ENCODE results near the gene VTI1A.
A peak's percentile ranks its signal among the peaks of the same experiment; 100 is the strongest.
"Not testable (repeated sequence)": the region's sequence is repeated elsewhere in the genome, so short reads cannot be mapped to it uniquely, and the experiment has no call there.

Gene VTI1A

GRCh38 chr10:112446855-112447619 lies at the start of gene VTI1A, which contains the start of gene ZDHHC6:
Gene VTI1A (plus strand): TSS chr10:112447215. CDS start chr10:112447374, 159 bp downstream.
Gene ZDHHC6 (minus strand): TSS chr10:112446914. CDS start chr10:112445436, 1,478 bp downstream.
- DNase-seq (ENCODE audit: low spot score), result peak; percentile 90

GRCh38 chr10:112397592-112397991 lies 49.4 kb upstream of the VTI1A start:
- no peak for DNase-seq (ENCODE audit: low spot score)

DNA sequence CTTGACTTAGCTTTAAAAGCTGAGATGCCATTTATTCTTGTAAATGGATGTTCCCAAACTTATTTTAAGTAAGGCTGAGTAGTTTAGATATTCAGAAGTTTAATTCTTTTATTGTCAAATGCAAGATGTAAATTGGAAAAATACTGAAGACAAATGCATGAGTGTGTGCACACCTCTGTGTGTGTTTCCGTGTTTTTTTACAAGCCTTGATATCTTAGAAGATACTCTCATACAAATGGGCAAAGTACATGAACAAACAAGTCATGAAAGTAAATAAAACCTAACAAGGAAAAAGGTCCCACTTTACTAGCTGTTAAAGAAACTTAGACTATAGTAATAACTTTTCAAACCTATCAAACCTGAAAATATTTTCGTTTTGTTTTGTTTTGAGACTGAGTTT lies 44.1 kb upstream of the VTI1A start:
- no peak for DNase-seq (ENCODE audit: low spot score)

GRCh38 chr10:112404617-112405016 lies 42.4 kb upstream of the VTI1A start:
- DNase-seq (ENCODE audit: low spot score), result no peak

DNA sequence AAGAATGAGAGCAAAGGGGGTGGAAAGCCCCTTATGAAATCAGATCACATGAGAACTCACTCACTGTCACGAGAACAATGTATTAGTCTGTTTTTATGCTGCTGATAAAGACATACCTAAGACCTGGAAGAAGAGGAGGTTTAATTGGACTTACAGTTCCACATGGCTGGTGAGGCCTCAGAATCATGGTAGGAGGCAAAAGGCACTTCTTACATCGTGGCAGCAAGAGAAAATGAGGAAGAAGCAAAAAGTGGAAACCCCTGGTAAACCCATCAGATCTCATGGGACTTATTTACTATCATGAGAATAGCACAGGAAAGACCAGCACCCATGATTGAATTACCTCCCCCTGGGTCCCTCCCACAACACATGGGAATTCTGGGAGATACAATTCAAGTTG lies 40.2 kb upstream of the VTI1A start:
- not testable (repeated sequence) for DNase-seq (ENCODE audit: low spot score)

GRCh38 chr10:112407696-112408095 lies 39.3 kb upstream of the VTI1A start:
- no peak for DNase-seq (ENCODE audit: low spot score)

DNA sequence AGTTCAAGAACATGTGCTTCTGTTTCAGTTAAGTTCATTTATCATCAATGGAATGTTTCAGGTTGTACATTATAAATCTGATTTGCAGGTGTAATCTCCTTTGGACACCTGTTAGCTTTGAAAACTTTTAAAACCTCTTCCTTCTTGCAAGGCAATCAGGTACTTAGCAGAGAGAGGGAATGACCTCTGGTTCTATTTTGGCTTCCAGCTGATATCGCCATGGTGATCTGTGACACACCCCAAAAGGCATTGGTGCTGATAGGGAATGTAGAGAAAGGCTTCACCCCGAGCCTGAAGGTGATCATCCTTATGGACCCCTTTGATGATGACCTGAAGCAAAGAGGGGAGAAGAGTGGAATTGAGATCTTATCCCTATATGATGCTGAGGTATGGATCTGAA lies 37.7 kb upstream of the VTI1A start:
- DNase-seq (ENCODE audit: low spot score), result no peak

DNA sequence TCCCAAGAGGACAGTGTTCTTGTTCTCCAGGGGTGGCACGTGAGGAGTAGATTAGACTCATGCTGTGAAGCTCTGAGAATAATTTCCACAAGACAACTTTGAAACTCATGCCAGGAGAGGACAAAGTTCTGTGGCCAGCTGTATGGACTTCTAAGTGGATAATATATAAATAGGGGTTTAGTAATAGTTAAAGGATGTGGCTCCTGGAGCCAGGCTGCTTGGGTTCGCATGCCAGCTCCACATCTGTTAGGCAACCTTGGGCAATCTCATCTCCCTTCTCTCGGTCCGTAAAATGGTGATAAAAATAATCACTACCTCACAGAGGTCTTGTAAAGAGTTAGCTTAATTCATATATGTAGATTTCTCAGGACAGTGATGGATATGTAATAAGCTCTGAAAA lies 37.3 kb upstream of the VTI1A start:
- DNase-seq (ENCODE audit: low spot score), result no peak

- no peak for DNase-seq (ENCODE audit: low spot score)
Measured at GRCh38 chr10:112412696-112413095, 34.3 kb upstream of the VTI1A start.

DNA sequence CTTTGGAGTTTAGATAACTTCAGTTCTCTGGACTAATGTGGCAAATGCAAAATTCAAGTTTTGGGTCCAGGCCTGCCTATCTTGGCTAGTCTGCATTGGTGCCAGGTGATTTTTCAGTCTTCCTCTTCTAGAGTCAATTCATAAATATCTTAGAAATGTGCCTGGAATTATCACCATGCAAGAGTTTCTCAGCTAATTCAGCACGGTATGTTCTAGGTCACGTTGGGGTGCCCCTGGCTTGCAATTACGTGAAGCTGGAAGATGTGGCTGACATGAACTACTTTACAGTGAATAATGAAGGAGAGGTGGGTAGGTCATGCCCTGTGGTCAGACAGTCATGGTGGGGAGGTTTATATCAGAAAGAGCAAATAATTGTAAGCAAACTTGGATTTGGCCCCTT lies 25.3 kb upstream of the VTI1A start:
- no peak for DNase-seq (ENCODE audit: low spot score)

- no peak for DNase-seq (ENCODE audit: low spot score)
Measured at GRCh38 chr10:112424651-112425050, 22.4 kb upstream of the VTI1A start.

GRCh38 chr10:112426111-112426510 lies 20.9 kb upstream of the VTI1A start:
- DNase-seq (ENCODE audit: low spot score), result no peak

GRCh38 chr10:112429147-112429546 lies 17.9 kb upstream of the VTI1A start:
- DNase-seq (ENCODE audit: low spot score), result no peak

GRCh38 chr10:112429654-112430230 lies 17.3 kb upstream of the VTI1A start:
- DNase-seq (ENCODE audit: low spot score), result no peak

- DNase-seq (ENCODE audit: low spot score), result no peak
Measured at GRCh38 chr10:112433136-112433535, 13.9 kb upstream of the VTI1A start.

- DNase-seq (ENCODE audit: low spot score), result peak; percentile 56
Measured at GRCh38 chr10:112434988-112435619, 11.9 kb upstream of the VTI1A start.

DNA sequence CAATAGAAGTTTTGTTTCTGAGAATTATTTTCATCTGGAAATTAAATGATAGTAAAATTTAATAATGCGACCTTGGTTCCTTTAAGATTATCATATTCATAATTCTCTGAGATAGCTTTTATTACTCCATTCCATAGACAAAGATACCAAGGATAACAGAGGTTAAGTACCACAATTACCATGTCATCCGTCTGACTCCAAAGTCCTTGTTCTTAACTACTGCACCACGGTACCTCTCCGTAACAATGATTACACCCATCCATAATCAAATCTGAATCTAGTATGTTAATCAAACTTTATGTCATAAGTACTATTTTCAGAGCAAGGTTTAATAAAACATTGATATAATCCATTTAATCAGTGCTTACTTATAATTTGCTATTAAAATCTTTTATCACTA lies 8.7 kb upstream of the VTI1A start:
- DNase-seq (ENCODE audit: low spot score), result no peak

GRCh38 chr10:112441520-112441919 lies 5.5 kb upstream of the VTI1A start:
- DNase-seq (ENCODE audit: low spot score), result no peak

DNA sequence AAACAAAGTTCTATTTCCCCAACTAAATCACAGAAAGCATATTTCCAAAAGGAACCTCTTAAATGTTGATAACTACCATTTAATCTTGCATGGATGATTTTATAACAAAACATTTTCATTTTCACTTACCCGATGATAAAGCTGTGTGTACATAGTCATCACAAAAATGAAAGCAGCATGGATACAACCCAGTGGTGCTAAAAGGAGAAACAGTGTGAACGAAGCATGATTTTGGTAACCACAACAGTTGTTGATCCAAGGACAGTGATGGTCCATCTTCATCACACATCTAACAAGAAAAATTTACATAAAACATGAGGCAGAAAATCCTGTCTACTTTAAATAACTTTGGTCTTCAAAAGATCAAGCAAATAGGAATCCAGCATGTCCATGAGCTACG lies 5.0 kb upstream of the VTI1A start:
- DNase-seq (ENCODE audit: low spot score), result no peak

GRCh38 chr10:112446055-112446854 lies 760 bp upstream of the VTI1A start:
- peak; percentile 20 for DNase-seq (ENCODE audit: low spot score)

DNA sequence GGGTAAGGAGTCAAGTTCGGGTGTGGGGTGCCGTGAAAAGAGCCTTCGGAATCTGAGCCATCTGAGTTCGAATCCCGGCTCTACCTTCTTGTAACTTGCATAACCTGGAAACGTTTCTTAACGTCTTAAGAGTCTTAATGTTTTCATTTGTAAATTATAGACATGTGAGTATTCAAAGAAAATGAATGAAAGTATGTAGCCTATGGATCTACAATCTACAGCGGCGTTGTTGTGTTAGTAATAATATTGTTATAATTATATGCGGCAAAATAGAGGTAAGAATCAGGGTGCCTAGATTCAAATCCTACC lies 559 bp downstream of the VTI1A start:
- no peak for DNase-seq (ENCODE audit: low spot score)

DNA sequence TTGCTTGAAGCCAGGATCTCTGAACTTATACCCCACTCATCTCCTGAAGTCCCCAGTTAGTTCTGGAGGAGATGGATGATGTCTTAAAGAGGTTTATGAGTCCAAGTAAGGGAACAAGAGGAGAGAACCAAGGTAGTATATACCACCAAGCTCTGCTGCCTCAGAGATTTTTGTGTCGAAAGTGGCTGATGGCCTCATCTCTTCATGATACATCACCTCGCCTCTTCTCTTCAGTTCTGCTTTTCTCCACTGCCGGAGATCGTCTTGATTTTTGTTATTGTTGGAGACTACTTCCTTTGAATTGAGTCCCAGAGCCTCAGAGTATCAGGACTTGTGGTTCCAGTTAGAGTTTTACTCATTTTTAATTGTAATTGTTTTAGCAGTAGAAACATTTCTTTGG lies 1.9 kb downstream of the VTI1A start:
- DNase-seq (ENCODE audit: low spot score), result no peak

Data from hematopoietic multipotent progenitor cell treated with erythropoietin and hydrocortisone succinate and interleukin-3 and kit ligand, for 17 days (in vitro differentiated cells).